ENCODE results near the gene KLHL10. TPM values are rescaled to one million over a fixed set of nuclear protein-coding genes. Genes with fewer than 3 reads are reported as not detected.
"Not testable (repeated sequence)": the region's sequence is repeated elsewhere in the genome, so short reads cannot be mapped to it uniquely, and the experiment has no call there.

The KLHL10 gene
- total RNA-seq, 1 experiment from 2014 or later, result not detected

GRCh38 chr17:41870097-41870496, 32.5 kb downstream of the KLHL10 start:
- TF ChIP-seq, protein P1, sequence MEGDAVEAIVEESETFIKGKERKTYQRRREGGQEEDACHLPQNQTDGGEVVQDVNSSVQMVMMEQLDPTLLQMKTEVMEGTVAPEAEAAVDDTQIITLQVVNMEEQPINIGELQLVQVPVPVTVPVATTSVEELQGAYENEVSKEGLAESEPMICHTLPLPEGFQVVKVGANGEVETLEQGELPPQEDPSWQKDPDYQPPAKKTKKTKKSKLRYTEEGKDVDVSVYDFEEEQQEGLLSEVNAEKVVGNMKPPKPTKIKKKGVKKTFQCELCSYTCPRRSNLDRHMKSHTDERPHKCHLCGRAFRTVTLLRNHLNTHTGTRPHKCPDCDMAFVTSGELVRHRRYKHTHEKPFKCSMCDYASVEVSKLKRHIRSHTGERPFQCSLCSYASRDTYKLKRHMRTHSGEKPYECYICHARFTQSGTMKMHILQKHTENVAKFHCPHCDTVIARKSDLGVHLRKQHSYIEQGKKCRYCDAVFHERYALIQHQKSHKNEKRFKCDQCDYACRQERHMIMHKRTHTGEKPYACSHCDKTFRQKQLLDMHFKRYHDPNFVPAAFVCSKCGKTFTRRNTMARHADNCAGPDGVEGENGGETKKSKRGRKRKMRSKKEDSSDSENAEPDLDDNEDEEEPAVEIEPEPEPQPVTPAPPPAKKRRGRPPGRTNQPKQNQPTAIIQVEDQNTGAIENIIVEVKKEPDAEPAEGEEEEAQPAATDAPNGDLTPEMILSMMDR (IDR thresholded peaks at IDR 0.05; ENCODE audit: unreplicated experiment), result no peak
- H3K36me3 Mint-ChIP-seq (ENCODE audit: insufficient read depth, unreplicated experiment), result peaks cover 86% of the 10 kb centered on the region
- no peak overlapping the region for H3K4me3 Mint-ChIP-seq (ENCODE audit: unreplicated experiment)
- no peaks in the 10 kb centered on the region for H3K4me1 Mint-ChIP-seq (ENCODE audit: insufficient read depth, unreplicated experiment)
- ChIA-PET POLR2A (interaction anchor here (0.8 to 1.2 kb wide), 3 partner anchors 10 to 47 kb away, joined by 3 to 4 read pairs (median 3); no protein-coding TSS in a partner anchor), CTCF (no interaction called here)
- BruUV-seq (replicated peaks), result no TSS peak
- DNase-seq (ENCODE audit: unreplicated experiment), result no peak
- H3K27ac Mint-ChIP-seq (ENCODE audit: low read depth, unreplicated experiment), result no peak overlapping the region
- intact Hi-C loops (cut with micrococcal nuclease), result no loop called here
- H3K27me3 Mint-ChIP-seq (ENCODE audit: insufficient read depth, unreplicated experiment), result no peaks in the 10 kb centered on the region
- H3K9me3 Mint-ChIP-seq (ENCODE audit: unreplicated experiment), result no peaks in the 10 kb centered on the region

DNA sequence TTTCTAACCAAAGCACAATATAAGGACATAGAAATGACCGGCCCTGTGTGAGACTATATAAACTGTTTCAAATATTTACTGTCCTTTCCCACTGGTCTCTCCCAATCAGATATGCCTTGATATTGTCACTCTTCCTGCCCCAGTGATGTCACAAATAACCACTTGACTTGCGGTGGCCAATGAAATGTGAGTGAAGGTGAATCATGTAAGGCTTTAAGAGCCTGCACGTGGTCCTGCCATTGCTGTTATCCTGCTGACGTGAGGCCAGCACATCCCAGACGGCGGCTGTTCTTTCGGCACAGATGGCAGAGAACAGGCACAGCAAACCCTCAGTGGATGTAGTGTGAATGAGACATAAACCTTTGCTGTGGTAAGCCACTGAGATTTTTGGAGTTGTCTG, 33.0 kb downstream of the KLHL10 start:
- no TSS peak for BruUV-seq (replicated peaks)
- DNase-seq (ENCODE audit: unreplicated experiment), result no peak
- Mint-ChIP-seq H3K4me1 (ENCODE audit: insufficient read depth, unreplicated experiment) (no peaks in the 10 kb centered on the region), H3K27me3 (ENCODE audit: insufficient read depth, unreplicated experiment) (no peaks in the 10 kb centered on the region), H3K9me3 (ENCODE audit: unreplicated experiment) (no peaks in the 10 kb centered on the region), H3K36me3 (ENCODE audit: insufficient read depth, unreplicated experiment) (peaks cover 90% of the 10 kb centered on the region), H3K4me3 (ENCODE audit: unreplicated experiment) (no peak overlapping the region), H3K27ac (ENCODE audit: low read depth, unreplicated experiment) (no peak overlapping the region)
- TF ChIP-seq, protein P1 (IDR thresholded peaks at IDR 0.05; ENCODE audit: unreplicated experiment), result no peak
- CTCF ChIA-PET, result no interaction called here
- POLR2A ChIA-PET, result interaction anchor here (0.8 kb wide), 1 partner anchor 23 kb away, joined by 4 read pairs; no protein-coding TSS in a partner anchor
- intact Hi-C loops (cut with micrococcal nuclease), result no loop called here

DNA sequence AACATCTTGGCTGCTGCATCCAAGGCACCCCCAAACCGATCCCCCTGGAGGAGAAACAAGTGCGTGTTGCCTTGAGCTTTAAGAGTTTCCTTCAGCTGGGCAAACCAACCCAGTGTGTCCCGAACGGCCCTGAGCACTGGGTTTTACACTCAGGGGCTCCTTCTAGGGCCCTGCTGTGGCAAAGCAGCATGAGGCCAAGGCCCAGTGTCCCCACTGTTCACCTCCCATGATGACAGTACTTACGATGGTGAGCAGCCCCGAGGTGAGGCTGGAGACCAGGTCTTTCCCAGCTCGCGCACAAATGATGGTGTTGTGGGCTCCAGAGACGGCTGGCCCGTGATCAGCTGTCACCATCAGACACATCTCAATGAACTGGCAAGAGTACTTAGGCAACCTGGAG, 34.2 kb downstream of the KLHL10 start:
- intact Hi-C loops (cut with micrococcal nuclease), result no loop called here
- no TSS peak for BruUV-seq (replicated peaks)
- DNase-seq (ENCODE audit: unreplicated experiment), result no peak
- Mint-ChIP-seq H3K4me1 (ENCODE audit: insufficient read depth, unreplicated experiment) (no peaks in the 10 kb centered on the region), H3K36me3 (ENCODE audit: insufficient read depth, unreplicated experiment) (peaks cover 92% of the 10 kb centered on the region), H3K27me3 (ENCODE audit: insufficient read depth, unreplicated experiment) (no peaks in the 10 kb centered on the region), H3K9me3 (ENCODE audit: unreplicated experiment) (no peaks in the 10 kb centered on the region), H3K4me3 (ENCODE audit: unreplicated experiment) (no peak overlapping the region), H3K27ac (ENCODE audit: low read depth, unreplicated experiment) (no peak overlapping the region)
- ChIA-PET CTCF (interaction anchor here (0.5 to 0.6 kb wide), 2 partner anchors 16 to 63 kb away, joined by 3 read pairs; no protein-coding TSS in a partner anchor), POLR2A (interaction anchor here (0.7 kb wide), 1 partner anchor 95 kb away, joined by 5 read pairs; the partner anchor contains the start of gene CNP)
- TF ChIP-seq, protein P1 (IDR thresholded peaks at IDR 0.05; ENCODE audit: unreplicated experiment), result no peak

GRCh38 chr17:41873559-41874292, 36.1 kb downstream of the KLHL10 start:
- ChIA-PET CTCF (interaction anchor here (0.6 kb wide), 1 partner anchor 330 kb away, joined by 3 read pairs; no protein-coding TSS in a partner anchor), POLR2A (interaction anchor here (2.2 kb wide), 1 partner anchor 9 kb away, joined by 11 read pairs; the partner anchor contains the start of gene KLHL11)
- Mint-ChIP-seq H3K36me3 (ENCODE audit: insufficient read depth, unreplicated experiment) (peaks cover 96% of the 10 kb centered on the region), H3K9me3 (ENCODE audit: unreplicated experiment) (no peaks in the 10 kb centered on the region), H3K27me3 (ENCODE audit: insufficient read depth, unreplicated experiment) (no peaks in the 10 kb centered on the region), H3K4me3 (ENCODE audit: unreplicated experiment) (no peak overlapping the region), H3K4me1 (ENCODE audit: insufficient read depth, unreplicated experiment) (no peaks in the 10 kb centered on the region), H3K27ac (ENCODE audit: low read depth, unreplicated experiment) (no peak overlapping the region)
- DNase-seq (ENCODE audit: unreplicated experiment), result no peak
- TF ChIP-seq, protein P1 (IDR thresholded peaks at IDR 0.05; ENCODE audit: unreplicated experiment), result no peak
- intact Hi-C loops (cut with micrococcal nuclease), result no loop called here
- no TSS peak for BruUV-seq (replicated peaks)

DNA sequence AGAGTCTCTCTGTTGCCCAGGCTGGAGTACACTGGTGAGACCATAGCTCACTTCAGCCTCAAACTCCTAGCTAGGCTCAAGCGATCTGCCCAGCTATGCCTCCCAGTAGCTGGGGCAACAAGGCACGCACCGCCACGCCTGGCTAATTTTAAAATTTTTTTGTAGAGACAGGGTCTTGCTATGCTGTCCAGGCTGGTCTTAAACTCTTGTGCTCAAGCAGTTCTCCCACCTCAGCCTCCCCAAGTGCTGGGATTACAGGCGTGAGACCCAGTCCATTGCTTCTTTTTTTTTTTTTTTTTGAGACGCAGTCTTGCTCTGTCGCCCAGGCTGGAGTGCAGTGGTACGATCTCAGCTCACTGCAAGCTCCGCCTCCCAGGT, 36.7 kb downstream of the KLHL10 start:
- H3K4me3 Mint-ChIP-seq (ENCODE audit: unreplicated experiment); H3K27me3 Mint-ChIP-seq (ENCODE audit: insufficient read depth, unreplicated experiment); intact Hi-C loops (cut with micrococcal nuclease); H3K27ac Mint-ChIP-seq (ENCODE audit: low read depth, unreplicated experiment); DNase-seq (ENCODE audit: unreplicated experiment); BruUV-seq (replicated peaks); H3K4me1 Mint-ChIP-seq (ENCODE audit: insufficient read depth, unreplicated experiment); H3K9me3 Mint-ChIP-seq (ENCODE audit: unreplicated experiment): not testable (repeated sequence)
- ChIA-PET CTCF (interaction anchor here (0.6 to 1.1 kb wide), 4 partner anchors 63 to 656 kb away, joined by 3 to 4 read pairs (median 4); no protein-coding TSS in a partner anchor), POLR2A (interaction anchor here (2.2 kb wide), 1 partner anchor 10 kb away, joined by 11 read pairs; the partner anchor contains the start of gene KLHL11)
- H3K36me3 Mint-ChIP-seq (ENCODE audit: insufficient read depth, unreplicated experiment), result peaks cover 92% of the 10 kb centered on the region
